AG10803 (cell line): ENCODE data around the gene LRRC45.

ENCODE experiments used
- DNase-seq: peaks from one replicate; pipeline ENCODE4 v3.0.0; 2010; ENCODE audit warnings: low read depth
- H3K4me3 ChIP-seq: 2 replicates; pipeline ENCODE4 v1.5.1; 2011; ENCODE audit warnings: mild to moderate bottlenecking, low read length, control low read depth
- CTCF ChIP-seq: conservative IDR thresholded peaks from 2 replicates; pipeline ENCODE4 v1.5.1; 2011; ENCODE audit warnings: mild to moderate bottlenecking, low read length, control low read depth, inconsistent platforms

LRRC45 gene

DNA sequence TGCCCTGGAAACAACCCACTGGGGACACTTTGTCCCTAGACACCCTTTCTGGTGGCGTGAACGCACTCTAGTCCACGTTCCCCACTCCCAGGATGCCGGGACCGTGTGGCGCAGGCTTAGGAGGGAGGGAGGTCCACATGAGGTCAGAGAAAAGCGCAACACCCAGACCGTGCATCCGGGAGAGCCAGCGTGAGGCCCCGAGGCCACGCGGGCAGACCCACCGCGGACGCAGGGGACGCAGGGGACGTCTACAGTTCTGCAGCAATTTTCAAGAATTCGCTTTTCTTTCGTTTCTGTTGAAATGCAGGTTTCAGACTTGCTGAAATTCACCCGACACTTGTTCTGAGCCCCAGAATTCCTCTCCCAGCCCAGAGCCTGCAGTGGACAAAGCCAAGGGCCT lies 23.8 kb downstream of the LRRC45 start:
- no peak overlapping the region for H3K4me3 ChIP-seq
- no peak for TF ChIP-seq CTCF
- no peak for DNase-seq

DNA sequence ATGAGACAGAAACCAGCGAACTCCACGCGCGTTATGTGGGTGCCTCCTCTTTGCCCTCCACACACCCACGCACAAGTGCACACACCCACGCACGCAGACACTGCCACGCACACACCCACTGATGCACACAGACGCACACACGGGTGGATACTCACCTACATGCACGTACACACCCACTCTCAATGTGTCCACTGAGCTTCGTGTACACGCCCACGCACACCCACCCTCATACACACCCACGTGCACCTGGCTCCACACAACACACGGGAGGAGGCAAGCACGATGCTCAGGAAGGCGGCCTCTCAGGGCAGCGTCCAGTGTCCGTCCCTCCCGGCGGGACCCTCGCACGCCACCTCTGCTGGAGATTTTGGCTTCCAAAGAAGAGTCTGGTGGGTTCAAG lies 24.3 kb downstream of the LRRC45 start:
- DNase-seq = no peak
- no peak for TF ChIP-seq CTCF
- no peak overlapping the region for H3K4me3 ChIP-seq

DNA sequence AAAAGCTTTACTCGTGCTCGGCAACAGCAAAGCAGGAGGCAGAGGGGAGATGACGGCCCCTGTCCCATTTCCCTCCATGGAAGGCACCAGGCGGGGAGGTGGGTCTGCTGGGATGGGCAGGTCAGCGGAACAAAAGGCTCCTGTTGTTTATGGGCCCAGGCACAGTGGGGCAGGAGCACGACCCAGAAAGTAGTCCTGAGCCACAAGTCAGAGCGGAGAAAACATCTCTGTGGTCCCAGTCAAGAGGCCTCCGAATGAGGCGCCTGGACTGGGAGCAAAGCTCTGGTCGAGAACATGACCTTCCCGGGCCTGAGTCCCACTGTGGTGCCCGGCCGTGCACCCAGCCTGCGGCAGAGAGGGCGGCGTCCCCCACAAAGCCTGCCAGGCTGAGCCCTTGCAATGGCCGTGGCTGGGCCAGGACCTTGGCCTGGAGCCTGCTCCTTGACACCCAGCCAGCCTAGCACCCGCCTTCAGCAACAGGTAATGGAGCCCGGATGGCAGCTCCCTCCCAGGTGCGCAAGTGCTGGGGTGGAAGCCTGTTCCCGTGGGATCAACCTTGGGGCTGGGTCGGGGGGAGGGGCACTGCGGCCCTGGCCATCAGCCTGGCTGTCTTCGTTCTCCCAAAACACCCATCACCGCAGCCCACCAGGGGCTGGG lies 24.9 kb downstream of the LRRC45 start:
- TF ChIP-seq CTCF = no peak

DNA sequence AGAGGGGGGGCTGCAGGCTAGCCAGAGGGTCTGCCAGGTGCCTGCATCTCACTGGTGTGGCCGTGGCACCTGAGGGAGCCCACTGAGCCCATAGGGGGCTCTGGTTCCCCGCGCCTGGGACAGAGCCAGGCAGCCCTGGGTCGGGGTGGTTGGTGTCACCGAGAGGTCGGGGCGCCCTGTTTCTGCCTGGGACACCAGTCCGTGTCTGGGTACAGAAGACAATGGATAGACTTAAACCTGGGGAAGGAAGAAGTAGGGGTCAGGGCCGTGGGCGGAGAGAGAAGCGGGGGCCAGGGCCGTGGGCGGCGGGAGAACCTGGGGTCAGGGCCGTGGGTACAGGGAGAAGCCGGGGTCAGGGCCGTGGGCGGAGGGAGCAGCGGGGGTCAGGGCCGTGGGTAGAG lies 25.5 kb downstream of the LRRC45 start:
- TF ChIP-seq CTCF = no peak
- H3K4me3 ChIP-seq = no peak overlapping the region
- no peak for DNase-seq

More for the DNA sequence above, 24.9 kb downstream of the LRRC45 start:
- no peak overlapping the region for H3K4me3 ChIP-seq
- no peak for DNase-seq

DNA sequence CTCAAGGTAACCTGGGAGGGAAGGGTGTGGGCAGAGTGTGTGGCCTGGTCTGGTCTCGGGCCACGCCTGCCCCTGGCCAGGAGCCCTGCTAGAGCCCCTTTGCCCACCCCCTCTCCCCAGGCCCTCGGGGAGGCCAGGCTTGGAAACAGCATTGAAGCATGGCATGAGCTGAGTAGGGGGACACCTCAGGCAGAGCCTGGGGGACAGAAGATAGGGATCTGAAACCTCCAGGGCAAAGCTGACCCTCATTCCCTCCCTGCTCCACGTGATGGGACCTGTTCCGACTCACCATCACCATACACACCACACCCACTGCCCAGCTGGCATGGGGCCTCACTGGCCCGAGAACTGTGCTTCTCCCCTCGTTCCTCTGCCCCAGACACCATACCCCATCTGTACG lies 26.0 kb downstream of the LRRC45 start:
- no peak for TF ChIP-seq CTCF
- DNase-seq = no peak
- H3K4me3 ChIP-seq = no peak overlapping the region

GRCh38 chr17:82049521-82049971 lies 26.4 kb downstream of the LRRC45 start:
- no peak overlapping the region for H3K4me3 ChIP-seq
- DNase-seq = no peak

More at GRCh38 chr17:82049521-82049971, 26.4 kb downstream of the LRRC45 start:
- TF ChIP-seq CTCF = no peak
